NCI-H460 (cell line): ENCODE measurements around the gene MAU2. TPM values are rescaled to one million over a fixed set of nuclear protein-coding genes. Genes with fewer than 3 reads are reported as not detected.

Experiments
- DNase-seq: peaks from one replicate; pipeline ENCODE4 v3.0.0-alpha.2; 2016; ENCODE audit warnings: low read depth; ENCODE audit errors: extremely low read depth
- total RNA-seq: library from RNA; depleted of rRNA; stranded (reverse); fragments of >200 nt; shearing (Covaris generic); gene quantifications from 2 replicates; pipeline ENCODE4 v1.2.3, GENCODE V29; 2014; rRNA removed

The MAU2 gene
- total RNA-seq, 1 experiment from 2014 or later, result 19.4 TPM

DNA sequence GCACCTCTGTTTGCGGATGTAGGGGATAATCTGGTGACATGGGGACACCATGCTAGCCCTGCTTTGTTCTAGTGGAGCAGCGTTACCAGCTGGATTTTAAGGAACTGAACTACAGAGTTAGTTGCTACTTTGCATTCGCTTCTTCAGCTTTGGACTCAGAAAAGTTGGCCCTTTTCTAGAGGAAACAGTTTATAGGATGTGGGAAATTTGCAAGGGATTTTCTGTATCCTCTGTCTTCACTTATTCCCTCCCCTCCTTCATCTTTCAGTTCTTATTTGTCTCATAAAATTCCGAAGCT lies 87.0 kb downstream of the MAU2 start:
- no peak for DNase-seq

Other genes starting within 250 kb of the MAU2 start
- gene TMEM161A, start 182.4 kb upstream of the MAU2 start, total RNA-seq, result 38.7 and 44.9 TPM in 2 replicates
- gene MEF2B, start 150.6 kb upstream of the MAU2 start, total RNA-seq, result 0.32 and 0.59 TPM in 2 replicates
- gene BORCS8, start 128.7 kb upstream of the MAU2 start, total RNA-seq, result 9.6 and 11.2 TPM in 2 replicates
- 34.8 and 39.3 TPM in 2 replicates for gene RFXANK, start 128.6 kb upstream of the MAU2 start, total RNA-seq
- gene NR2C2AP, start 117.4 kb upstream of the MAU2 start, total RNA-seq, result 22.3 and 25.3 TPM in 2 replicates
- 0.05 TPM in 1 of 2 replicates, not detected in the other for gene NCAN, start 108.9 kb upstream of the MAU2 start, total RNA-seq
- gene TM6SF2, start 47.5 kb upstream of the MAU2 start, total RNA-seq, result 0.07 TPM in 1 of 2 replicates, not detected in the other
- gene SUGP1, start 320 bp upstream of the MAU2 start, total RNA-seq, result 18.7 and 19.5 TPM in 2 replicates
- gene GATAD2A, start 84.8 kb downstream of the MAU2 start, total RNA-seq, result 28.2 and 31.3 TPM in 2 replicates
- gene TSSK6, start 194.7 kb downstream of the MAU2 start, total RNA-seq, result 2.2 and 3.2 TPM in 2 replicates
- gene NDUFA13, start 195.4 kb downstream of the MAU2 start, total RNA-seq, result 134 and 136 TPM in 2 replicates
- gene YJEFN3, start 208.1 kb downstream of the MAU2 start, total RNA-seq, result 1.3 and 2.5 TPM in 2 replicates
- 0.02 and 0.12 TPM in 2 replicates for gene CILP2, start 217.4 kb downstream of the MAU2 start, total RNA-seq